Glomerular visceral epithelial cell (primary cell): ENCODE measurements around the gene NEDD9.
A peak's percentile ranks its signal among the peaks of the same experiment; 100 is the strongest.

Source experiments
- DNase-seq: peaks from one replicate; pipeline ENCODE4 v3.0.0-alpha.2; 2016; ENCODE audit errors: extremely low spot score

NEDD9 gene

DNA sequence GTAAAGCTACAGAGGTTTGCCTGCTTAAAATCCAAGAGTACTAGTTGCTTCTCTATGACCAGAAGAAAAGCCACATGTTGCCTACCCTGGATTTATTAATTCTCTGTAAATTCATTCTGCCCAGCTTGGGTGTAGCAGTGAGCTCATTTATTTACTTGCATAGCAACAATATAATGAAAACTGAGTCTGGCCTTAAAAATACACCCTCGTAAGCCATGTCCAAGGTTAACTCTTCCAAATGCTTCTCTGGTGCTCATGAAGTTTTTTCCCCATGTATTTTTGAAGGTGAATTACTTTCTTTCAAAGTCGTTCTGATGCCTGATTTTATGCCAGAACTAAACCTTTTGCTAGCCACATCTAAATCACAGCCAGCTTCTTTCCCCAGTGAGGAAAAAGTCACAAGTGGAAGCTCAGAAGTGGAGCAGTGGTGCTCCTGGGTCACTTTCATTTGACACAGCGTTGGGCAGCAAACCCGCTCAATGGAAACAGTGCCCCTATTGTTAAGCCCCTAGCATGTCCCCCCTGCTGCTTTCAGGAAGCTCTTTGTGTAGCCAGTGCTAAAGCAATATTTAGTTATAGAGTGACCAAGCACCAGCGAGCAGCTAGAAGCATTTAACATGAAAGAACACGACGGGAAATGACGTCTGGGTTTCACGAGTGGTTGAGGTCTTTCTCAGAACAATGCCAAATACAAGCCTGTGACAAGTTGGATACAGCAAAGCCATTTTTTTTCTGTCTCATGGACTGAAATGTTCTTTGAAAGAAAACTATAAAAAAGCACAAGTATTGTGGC lies 29.8 kb downstream of the NEDD9 start:
- no peak for DNase-seq

DNA sequence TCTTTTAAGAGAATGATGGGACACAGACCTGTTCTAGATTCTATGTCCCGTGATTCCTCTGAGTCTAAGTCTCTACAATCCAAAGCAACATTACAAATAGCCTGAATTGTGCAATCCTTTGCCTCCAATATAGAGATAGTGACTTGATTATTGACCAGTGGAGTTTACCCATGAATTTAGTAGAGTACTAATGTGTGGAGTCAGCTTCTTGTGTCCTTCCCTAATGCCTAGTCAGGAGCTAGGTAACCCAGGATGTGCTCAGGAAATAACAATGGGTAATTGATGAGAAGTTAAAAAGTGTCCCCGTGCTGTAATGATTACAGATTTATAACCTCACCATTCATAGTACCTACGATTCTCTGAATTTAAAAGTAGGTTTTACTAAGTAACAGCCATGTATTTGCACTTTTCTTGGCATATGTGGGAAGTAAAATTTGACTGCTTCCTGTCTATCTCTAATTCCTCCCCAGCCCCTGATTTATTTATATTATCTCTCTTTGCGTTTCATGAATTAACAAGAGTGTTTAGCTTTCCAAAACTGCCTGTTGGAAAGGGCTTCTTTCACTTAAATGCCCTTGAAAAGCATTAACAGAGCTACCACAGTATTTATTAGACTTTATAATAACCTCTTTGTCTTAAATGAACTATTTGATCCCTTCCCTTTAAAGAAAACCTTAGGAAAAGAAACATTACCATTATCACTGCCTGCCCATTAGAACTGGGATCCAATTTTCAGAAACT lies 30.5 kb downstream of the NEDD9 start:
- DNase-seq: no peak

DNA sequence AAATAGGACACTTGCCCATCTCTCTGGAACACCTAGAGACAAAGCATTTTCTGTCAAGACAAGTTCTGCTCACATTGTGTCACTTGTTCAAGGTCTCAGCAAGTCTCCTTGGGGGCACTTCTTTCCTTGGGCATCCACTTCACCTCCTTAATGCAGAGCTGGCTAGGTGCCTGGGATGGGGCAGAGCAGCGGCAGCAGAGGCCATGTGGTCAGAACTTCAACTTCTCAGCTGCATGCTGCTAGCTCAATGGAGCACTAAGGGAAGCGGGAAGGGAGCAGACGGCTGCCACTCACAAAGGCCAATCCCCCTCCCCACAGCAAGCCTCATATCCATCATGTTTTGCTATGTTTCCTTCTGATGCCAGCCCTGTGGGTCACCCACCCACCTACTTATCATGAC lies 31.5 kb downstream of the NEDD9 start:
- DNase-seq: no peak

DNA sequence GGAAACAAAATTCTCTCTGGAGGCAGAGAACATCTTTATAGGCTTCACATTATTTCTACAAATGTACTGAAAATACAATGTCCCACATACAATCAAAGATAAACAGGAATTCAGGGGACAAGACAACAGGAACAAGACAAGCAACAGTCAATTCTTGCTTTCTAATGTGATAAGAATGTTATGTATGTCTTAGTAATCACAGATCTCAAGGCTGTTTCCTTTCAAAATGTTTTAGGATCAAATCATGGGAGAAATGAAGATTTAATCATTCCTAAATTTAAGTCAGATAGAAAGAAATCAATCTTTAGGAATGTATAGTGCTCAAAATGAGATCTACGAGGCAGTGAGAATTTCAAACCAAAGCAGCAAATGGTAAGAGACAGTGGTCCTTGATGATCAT lies 32.1 kb downstream of the NEDD9 start:
- DNase-seq: no peak

DNA sequence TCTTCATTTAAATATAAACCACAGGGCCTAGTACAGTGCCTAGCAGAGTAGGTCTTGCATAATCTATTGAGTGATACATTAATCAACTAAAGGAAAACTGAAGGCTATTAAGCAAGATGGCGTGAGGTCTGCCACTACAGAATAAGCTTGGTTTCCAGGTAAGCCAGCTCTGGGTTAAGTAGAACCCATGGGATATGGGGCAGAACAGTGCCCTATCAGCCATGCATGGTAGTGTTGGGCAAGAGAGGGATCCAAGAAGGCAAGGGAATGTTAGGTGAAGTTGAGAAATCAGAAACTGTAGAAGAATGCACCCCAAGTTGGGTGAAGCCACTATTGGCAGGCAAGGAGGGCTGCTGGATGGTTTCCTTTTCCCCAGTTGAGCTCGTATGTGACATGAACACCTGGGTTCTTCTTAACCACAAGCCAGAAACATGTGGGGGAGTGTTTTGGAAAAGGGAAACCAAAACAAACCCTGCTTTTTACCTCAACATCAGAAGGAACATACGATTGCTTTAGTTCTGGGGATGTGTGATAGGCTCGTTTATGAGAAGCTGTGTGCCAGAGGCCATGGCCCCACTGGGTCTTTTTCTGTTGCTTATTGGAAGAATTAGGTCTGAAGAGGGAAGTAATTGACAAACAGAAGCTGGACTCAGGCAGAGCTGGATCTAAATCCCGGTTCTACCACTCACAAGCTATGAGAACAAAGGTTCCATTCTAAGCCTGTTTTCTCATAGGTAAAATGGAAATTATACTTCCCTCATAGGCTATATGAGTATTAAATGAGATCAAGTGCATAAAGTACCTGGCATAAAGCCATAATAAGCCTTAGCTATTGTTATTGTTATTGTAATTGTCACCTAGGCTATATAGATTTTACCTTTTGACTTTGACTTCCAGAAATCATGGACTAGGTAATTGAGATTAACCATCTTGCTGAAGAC lies 33.5 kb downstream of the NEDD9 start:
- peak; percentile 31 for DNase-seq

DNA sequence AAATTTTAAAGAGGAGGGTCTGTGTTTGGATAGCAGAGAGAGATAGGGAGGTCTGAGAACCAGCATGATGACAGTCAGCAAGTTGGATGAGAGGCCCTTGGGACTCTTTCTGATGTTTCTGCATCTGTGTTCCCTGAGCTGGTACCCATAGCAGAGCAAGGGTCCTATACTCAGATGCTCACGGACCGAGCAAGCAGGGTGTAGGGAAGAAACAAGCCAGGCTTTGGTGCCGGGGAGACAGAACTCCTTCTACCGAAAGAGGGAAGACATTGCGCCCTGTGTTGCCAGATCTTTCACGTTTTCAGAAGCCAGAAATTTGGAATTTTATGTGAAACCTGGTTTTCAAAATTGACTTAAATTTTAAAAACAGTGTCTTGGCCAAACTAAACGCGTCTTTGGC lies 34.6 kb downstream of the NEDD9 start:
- DNase-seq: no peak

DNA sequence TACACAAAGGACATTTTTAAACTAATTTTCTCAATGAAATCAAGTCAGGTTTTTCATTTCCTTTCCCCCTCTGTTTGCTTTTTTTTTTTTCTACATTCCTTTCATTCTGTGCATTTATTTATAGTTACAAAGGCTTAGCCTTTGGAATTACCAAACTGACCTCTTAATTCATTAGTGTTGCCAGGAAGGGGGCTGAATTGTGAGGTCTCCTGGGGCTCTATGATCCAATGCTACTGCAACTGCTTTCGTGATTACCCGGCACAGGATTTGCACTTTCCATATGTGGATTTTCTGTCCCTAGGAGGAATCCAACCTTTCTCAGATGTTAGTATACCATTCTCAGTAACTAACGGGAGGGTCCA lies 35.3 kb downstream of the NEDD9 start:
- peak; percentile 47 for DNase-seq

DNA sequence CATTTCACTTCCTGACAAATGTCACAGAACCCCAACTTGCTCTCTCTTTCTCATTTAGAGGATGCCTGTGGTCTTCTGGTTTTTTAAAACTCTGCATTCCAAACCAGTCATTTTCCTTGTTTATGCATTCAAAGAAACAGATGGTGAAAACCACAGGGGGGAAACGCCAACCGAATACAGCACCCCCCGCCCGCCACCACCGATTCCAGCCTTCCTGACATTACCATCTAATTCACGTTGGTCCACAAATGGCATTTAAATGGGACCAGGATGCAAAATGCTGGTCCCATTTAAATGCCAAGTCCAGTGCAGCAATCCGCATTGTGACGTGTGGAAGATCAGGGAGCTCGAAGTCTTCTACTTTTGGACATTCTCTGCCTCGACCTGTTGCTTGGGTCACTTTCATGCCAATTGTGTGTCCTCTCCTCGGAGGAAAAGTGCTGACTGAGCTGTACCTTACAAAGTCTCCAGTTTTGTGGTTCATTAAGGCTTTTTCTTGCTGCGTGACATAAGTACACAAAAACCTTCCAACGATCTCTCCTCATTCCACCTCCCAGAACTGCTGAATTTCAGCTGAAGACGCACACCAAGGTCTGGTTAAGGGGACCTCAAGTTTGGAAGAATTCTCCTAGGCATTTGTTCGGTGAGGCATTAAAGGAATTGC lies 35.8 kb downstream of the NEDD9 start:
- DNase-seq: peak; percentile 61

DNA sequence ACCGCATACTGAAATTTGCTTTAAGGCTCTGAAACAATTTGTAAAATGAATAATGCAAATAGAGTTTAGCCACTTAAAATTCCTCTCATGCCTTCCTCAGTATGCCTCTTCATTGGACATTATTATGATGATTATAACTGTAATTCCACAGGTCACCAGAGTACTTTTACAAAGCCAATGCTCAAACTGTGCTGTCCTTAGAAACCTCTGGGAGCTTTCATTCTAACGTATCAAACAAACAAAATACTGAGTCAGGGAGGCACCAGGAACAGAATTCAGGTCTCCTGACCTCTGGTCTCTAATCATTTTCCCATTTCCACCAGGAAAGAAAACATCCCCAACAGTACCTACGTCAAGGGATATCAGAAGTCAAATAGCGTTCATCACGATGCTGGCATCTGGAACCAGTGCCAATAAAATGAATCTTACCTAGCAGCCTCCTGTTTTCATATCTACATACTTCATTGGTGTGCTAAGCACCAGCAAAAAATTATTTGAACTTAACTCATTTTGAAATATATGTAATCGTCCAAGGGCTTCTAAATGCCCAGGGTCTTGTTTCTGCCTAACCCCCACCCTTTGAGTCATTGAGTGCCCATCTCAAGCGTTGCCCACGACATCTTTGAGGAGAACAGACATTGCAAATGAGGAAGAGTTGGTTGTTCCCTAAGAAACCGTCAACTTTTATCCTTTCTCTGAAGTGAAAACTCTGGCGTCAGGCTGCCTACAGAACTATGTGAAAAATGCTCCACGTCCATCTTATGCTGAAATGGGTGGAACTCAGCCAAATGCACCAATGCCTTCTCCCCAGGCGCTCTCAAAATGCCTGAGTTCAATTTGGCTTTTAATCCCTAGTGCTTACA lies 37.9 kb downstream of the NEDD9 start:
- peak; percentile 54 for DNase-seq

DNA sequence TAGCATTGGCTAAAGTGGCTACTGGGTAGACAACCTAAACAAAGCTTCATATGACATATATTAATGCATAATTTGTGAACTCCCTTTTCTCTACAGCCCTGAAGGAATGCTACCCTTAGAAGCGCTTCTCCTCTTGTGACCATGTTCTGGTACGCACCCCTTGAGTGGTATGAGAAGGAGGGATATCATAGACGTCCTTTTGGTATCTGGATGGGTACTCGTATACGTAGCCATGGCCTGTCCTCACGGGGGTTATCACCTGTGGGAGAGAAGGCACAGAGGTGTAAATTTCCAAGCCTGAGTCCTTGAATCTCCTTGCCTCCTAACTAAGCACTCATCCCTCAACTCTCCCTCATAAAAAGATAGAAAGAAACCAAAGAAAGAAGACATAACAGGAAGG lies 39.0 kb downstream of the NEDD9 start:
- no peak for DNase-seq

DNA sequence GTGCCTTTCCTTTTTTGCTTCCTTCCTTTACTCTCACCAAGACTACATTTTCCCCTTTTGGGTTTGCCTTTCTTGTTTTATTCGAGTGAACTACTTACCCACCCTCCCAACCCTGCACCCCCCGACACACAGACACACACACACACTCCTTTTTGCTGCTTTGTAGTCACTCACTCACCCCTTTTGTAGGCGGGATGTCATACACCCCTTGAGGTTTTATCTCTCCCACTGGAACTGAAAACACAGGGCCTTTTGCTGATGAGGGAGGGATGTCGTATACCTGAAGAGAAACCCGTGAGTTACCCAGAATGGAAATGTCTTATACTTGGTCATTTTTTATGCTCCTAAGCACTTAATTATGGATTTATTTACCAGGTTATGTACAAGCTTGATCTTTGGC lies 40.3 kb downstream of the NEDD9 start:
- DNase-seq: no peak

DNA sequence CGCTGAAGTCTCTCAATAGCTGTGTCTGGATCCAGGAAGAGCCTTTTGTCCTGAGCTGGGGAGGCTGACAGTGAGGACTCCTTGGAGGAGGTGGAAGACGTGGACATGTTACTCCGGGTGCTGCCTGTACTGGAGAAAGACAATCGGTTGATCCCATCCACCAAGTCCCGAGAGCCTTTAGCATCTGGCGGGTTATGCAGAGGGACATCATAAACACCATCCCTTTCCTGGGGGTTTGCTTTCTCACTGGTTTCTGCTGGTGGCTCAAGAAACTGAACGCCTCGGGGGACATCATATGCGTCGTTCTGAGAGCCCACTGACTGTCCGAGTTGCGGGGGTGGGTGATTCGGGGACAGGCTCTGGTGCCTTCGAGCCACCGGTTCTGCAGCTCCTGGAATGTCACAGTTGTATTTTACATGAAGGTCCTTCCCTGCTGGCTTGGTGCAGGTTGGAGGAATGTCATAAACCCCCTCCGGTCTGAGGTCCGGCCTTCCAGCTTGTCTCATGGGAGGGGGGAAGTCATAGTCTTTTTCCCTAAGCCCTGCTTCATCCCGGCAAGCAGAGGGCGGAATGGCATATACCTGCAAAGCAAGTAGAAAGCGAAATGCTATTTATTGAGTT lies 41.7 kb downstream of the NEDD9 start:
- DNase-seq: no peak

DNA sequence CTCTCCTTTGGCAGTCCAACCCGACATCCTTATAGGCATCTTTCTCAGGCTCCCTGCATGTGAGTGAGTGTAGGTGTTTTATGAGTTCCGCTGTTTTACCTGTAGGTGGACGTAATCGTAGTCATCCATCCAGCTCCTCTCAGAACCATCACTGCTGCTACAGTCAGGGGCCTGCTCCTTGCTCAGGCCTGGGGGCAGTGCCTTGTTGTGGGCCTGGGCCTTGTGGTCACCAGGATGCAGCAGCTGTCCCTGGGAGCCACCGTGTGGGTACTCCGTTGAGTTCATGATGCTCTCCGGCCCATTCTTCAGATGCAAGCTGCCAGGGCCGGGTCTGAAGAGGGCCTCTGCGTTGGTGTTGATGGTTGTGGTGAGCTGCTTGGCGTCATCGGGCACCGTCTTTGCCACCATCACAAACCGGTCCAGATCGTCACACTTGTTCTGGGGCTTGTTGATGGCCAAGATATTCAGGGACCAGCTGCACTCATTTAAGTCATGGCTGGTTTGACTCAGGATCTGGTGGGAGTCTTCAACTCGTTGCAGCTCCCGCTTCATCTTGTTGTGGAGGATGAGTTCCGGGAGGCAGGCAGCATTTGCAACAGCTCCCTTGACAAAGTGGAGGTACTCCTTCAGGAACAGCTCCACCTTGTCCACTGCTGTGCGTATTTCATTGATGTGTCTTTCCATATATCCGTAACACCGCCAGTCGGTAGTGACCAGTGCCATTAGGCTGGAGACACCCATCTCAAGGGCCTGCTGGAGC lies 42.4 kb downstream of the NEDD9 start:
- no peak for DNase-seq

DNA sequence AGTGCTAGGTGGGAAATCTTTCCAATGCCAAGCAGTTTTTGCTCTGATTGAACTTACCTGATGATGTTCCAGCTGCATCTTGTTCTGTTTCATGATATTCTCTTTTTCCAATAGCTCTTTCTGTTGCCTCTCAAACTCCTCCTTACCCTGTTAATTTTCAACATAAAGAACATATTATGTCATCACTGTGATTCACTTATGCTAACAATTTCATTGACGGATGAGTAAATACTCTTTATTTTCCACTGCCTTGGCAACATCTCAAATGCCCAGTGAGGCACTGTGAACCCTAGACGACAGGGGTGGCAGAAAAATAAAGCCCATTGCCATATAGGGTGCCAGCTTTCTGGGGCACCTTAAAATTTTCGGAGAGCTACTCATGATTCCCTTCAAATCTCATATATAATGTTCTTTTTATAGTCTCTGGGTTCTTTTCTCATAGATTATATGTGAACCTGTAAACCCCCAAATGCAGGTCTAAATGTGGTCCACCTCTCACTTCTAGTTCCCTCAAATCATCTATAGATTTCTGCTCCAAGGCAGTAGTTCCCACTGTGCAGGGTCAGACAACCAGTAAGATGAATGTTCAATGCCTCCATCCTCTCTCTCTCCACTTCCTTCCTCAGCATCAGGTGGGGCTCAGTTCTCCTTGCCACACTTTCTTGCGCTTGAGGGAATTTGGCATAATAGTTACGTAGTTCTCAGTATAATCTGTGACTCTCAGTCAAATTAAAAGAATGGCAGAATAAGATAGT lies 44.1 kb downstream of the NEDD9 start:
- DNase-seq: peak; percentile 76

DNA sequence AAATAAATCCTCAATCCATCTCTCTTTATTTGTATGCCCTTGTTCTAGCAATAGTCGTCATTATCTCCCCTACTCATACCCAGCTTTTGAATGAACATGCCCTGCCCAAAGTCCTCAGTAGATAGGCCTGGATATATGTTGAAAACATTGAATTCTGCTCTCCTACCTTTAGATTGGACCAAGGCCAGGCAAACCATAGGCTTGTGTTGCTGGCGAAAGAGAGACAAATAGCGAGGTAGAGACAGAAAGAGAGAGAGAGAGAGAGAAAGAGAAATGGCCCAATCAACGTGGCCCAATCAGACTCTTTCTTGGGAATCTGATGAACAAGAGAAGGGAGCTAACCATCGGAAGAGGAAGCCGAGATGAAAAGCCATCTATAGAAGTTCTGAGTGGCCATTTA lies 45.2 kb downstream of the NEDD9 start:
- DNase-seq: no peak

DNA sequence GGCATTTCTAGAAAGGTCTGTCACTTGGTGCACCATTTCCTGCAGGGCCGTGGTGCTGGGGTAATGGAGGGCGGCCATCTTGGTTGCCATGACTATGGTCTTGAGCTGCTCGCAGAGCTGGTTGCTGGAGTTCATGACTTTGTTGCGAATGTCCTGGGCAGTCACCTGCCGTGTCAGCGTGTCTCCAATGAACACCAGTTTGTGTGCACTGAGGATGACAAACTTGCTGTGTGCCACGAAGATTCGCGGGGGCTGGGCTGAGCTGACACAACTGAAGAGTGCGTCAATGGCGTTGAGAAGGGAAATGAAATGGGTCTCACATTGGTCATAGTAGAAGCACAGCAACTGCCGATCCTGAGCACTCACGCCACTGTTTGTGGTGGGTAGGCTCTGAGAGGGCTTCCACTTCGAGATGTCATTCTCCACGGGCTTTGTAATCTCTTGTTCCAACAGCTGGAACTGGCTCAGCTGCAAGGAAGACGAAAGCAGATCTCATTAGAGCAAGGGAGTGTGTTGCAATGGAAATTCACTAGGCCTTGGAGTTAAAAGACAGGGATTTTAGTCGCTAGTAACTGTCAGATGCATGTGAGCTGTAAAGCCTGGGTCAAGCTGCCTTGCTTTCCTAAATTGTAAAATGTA lies 47.1 kb downstream of the NEDD9 start:
- DNase-seq: no peak

DNA sequence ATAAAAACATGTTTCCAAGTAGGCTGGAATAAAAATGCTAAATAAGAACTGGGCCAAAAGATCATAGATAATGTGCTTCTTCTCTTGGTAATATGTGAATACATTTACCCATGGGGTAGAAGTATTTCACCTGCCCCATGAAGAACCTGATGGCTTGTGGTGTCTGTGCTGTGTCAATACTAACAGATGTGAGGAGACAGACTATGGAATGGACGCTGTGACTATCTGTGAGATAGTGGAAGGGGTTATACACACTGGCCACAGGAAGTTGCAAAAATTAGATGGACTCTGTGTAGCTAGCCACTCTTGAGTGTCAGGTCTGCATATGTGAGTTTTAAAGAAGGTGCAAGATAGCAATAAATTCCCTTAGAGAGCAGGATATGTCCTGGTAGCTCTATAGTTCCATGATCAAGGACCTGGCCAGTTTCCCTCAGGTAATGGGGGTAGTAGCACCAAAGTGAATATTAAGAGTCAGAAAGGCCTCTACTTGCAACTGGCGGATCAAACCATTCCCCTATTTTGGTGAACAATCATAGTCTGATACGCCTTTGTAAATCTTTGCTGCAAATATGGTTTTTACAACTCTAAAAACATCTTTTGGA lies 48.6 kb downstream of the NEDD9 start:
- no peak for DNase-seq
